Activated T-cell treated with anti-CD3 and anti-CD28 coated beads for 4 hours (primary cell): Measurements from ENCODE around the gene PIEZO2.
"Not testable (repeated sequence)": the region's sequence is repeated elsewhere in the genome, so short reads cannot be mapped to it uniquely, and the experiment has no call there.

Experiments
- DNase-seq: peaks from one replicate; pipeline ENCODE4 v3.0.0-alpha.2; 2020

The PIEZO2 gene

DNA sequence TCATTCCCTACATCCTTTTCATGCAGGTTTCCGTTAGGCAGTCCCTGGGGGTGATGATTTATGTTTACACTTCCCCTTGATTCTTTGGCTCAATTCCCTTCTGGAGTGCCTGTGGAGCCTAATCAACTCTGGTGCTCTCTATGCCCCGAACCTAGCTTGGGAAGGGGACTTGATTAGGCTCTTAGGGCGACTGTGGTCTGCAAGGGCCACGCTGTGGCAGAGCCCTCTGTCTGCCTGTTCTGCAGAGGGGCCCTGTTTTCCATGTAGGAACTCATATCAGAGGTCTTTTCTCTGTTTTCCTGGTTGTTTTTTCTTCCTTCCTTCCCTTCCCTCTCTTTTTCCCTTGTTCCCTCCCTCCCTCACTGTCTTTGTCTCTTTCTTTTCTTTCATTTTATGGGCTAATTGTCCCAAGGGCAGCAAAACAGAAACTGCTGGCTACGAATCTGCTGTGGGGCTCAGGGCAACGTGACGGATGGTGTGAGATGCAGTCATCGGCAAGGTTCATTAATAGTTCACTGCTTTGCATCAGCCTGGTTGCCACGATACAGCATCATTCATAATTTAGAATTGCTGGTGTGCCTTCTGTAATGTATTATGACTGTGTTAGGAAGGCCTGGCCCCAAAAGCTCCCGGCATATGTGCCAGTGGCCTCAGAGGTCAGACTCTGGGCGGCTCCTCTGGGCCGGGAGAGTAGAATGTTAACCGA lies 489.0 kb downstream of the PIEZO2 start:
- DNase-seq: no peak

DNA sequence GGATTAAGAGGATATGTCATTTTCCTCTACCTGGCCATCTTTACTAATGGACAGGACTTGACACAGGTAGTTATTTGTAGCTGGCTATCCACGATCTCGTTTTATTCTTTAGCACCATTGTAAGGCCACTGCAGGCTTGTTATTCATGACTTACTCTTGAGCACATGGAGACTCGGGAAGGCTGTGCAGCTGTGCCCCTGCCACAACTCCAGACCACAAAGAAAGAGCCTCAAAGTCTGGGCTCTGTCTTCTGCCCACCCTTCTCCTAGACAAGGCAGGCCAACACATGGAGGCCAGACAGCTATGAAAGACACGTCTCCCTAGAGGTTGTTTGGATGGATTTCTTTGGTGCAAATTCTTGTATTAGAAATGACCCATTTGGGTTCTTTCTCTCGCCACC lies 489.8 kb downstream of the PIEZO2 start:
- DNase-seq: no peak

DNA sequence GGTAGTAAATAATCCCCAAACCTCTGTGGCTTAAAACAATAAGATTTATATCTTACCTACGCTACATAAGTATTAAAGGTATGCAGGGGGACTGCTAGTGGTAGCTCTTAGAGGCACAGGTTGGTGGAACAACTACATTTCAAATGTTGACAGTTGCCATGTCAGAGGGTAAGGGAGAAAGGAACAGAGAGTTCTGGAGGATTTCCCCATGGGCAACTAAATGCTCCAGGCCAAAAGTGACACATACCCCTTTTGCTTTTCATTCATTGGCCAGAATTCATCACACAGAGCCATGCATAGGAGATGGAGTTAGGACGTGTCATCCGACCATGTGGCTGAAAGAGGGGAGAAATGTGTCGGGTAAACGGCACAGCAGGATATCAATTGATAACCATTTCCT lies 490.4 kb downstream of the PIEZO2 start:
- no peak for DNase-seq

DNA sequence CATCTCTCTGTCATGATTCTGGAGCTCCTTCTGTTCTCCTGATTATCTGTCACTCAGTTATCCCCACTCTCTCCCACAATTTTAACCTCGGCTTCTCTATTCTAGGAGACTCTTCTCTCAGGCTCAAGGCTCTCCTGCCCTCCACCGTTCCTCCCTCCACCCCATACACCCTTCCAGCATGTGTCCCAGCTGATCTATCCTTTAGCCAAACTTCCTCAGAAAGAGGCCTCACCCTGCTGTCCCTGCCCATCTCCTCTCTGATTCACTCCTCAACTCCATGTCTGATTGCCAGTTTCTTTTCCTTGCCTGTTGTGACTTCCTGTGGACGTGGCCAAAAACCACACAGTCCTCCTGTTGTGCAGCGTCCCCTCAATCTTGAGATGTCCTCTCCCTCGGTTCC lies 505.4 kb downstream of the PIEZO2 start:
- not testable (repeated sequence) for DNase-seq

DNA sequence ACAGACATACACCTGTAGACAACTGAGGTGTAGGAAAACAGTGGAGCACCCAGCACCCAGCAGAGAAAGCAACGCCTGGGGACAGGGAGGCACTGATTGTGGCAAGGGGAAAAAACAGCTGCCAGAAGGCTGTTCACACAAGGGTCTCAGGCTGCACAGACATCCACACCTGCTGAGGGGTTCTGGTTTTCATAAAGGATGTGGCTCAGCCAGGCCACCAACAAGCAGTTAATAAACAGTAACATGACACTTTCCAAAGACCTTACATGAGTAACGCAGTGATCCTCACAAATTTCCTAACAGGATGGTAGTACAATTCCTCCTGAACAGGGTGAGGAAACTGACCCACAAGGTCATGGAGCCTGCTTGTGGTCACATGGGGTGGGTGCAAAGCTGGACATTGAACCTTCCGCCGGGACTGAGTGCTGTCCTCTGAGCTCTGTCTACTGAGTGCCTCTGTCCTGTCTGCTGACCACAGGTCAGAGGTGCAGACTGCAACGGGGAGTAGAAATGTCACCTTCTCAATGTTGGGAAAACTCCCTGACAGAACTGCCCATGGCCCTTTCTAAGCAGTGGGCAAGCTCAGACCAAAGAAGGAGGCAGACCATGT lies 506.3 kb downstream of the PIEZO2 start:
- not testable (repeated sequence) for DNase-seq

DNA sequence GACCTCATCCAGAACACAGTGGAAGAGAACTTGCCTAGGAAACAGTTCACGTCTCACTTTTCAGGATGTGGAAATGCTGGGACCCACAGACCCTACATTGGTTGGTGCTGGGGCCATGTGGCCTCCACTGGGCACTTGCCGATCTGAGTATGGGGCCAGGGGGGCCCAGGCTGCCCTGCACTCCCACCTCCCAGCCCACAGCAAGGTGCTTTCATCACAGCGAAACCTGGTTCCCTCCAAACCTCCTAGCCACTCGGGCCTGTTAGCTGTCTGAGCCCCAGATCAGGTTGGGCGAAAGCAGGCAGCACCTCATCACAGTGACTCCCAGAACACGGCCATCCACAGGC lies 510.9 kb downstream of the PIEZO2 start:
- DNase-seq: not testable (repeated sequence)

DNA sequence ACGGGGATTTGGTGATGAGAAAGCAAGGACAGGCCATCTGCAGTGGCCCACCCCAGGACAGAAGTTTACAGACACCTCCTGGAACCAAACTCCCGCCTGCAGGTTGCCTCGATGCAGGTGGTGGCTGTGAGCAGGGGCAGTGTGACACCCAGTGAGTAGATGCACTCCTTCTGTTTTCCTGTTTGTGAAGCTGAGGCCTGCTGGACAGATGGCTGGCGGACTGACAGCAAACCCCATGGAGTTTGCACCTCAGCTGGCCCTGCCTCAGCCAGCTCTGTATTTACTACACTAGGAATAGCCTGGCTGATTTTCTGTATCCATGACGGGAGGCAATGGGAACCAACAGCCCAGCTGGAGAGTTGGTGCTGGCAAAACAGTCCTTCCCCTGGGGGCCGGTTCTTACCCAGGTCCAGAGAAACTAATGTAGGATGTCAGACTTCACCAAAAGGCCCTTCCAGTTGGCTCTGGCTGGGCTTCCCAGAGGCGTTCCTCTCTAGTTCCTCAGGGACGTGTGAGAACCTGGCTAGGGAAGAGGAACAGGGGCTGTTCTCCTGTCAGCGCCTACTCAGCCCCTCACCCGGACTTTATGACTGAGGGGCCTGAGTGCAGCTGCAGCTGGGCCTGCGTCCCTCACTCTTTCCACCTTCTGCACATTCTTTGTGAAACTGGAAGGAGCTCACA lies 511.4 kb downstream of the PIEZO2 start:
- DNase-seq: not testable (repeated sequence)

DNA sequence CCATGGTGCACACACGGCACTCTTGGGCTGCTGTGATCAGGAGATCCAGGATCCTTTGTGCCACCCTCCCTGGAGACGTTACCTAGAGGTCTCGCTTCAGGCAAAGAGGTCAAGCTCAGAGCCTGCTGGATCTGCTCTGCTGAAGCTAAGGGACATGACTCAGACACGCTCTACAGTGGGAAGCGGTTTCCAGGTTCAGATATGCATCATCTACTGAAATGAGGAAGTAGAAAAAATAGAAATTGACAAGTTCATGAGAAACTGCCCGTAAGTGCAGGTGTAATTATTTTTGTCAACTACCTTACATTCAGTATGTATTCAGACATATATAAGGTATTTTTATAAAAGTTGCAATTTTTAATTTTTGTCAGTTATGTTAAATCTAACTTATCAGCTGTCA lies 520.3 kb downstream of the PIEZO2 start:
- not testable (repeated sequence) for DNase-seq

DNA sequence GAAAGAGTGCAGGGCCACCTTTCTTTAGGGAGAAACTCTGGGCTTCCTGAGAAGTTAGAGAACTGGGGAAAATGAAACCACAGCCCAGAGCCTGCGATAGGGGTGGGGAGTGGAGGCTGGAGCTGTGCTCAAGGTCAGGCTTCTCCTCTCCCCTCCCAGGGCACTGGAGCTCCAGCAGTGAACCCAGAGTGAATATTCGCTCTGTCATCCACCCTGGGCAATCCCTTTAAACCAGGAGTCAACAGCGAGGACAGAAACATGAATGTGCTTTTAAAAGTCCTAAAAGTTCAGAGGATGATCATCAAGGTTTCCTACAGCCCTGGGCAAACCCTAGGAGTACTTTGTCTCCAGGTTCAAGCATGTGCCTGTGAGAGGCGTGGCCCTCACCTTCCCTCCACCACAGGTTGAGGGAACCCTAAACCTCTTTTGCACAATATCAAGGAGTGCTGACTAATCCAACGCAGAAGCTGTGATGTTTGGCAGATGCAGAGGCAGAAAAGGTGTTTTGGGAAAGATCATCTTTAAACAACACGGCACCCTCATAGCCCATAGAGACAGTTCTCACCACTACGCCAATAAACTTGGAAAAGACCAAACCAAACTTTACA lies 522.7 kb downstream of the PIEZO2 start:
- not testable (repeated sequence) for DNase-seq

DNA sequence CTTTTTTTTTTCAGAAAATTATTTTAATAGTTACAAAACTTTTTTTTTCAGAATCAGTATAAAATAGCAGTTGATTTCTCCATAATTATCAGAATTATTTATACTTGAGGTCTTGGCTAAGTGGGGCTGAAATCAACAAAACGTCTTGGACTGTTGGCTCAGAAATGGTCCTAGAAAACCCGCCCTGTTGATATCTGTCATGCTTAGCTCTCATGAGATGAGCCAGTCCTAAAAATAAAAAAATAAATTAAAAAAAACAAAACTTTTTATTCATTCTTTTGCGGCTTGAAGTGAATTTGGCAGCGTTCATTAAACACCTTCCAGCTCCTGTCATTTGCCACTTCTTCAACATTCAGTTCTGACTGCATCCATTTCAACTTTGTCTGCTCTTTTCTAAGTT lies 525.8 kb downstream of the PIEZO2 start:
- not testable (repeated sequence) for DNase-seq

DNA sequence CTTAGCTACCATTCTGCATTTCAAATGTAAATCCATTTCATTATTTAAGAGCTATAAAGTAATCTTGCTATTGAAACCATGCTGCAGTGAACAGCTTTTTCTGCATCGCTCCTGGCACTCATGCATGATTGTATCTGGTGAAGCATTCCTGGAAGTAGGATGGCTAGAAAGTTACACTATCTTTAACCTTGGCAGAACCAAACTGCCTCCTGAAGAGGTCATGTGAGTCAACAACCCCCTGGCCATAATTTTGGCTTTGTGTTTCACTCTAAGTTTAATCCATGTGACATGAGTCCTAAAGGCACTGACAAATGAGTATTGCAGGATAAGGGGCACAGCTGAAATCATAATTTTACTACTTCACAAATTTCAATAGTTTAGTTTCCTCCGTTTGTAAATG lies 526.4 kb downstream of the PIEZO2 start:
- not testable (repeated sequence) for DNase-seq

DNA sequence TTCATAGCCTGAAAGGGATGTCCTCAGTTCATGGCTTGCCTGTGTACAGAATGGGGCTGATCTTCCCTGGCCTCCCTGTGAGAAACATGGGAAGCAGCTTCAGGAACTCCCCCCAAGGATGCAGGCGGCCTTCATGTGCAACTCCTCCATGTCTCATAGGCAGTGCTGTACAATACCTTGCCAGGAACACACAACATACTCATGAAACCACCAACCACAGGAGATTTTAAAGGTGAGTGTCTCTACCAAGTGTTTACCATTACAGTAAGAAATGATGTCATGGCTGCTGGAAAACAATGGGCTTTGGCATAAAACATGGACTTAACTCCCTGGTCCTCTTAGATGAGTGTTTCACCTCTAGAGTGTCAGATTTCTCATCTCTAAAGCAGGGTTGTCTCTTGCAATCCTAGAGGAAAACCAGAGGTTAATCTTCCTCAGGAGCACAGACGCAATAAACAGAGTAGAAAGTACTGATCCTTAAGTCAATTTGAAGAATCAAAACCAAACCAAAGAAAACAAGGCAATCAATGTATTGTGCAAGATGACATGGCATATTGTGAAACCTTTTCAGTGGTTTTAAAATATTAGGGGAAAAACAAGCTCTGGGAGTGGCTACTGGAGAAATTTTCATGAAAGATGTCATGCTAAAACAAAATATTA lies 528.6 kb downstream of the PIEZO2 start:
- DNase-seq: not testable (repeated sequence)
